Osteoblast (primary cell): ENCODE measurements around the gene CAMTA1. TPM values are rescaled to one million over a fixed set of nuclear protein-coding genes. Genes with fewer than 3 reads are reported as not detected.

Experiments used
- DNase-seq: peaks from one replicate; pipeline ENCODE4 v3.0.0; 2011; ENCODE audit warnings: low spot score, mixed read lengths; ENCODE audit not compliant: insufficient read length; ENCODE audit errors: missing footprints
- H2AFZ ChIP-seq: 2 replicates; pipeline ENCODE4 v1.6.0; 2011; ENCODE audit warnings: mild to moderate bottlenecking, low read length
- H3K27ac ChIP-seq: 2 replicates; pipeline ENCODE4 v1.5.1; 2011; ENCODE audit warnings: mild to moderate bottlenecking, low read depth, low read length, moderate library complexity
- H3K27me3 ChIP-seq: 2 replicates; pipeline ENCODE4 v1.6.0; 2012; ENCODE audit warnings: mild to moderate bottlenecking, control low read depth, inconsistent platforms, low read length, moderate library complexity; ENCODE audit not compliant: insufficient read depth
- H3K36me3 ChIP-seq: 2 replicates; pipeline ENCODE4 v1.5.1; 2011; ENCODE audit warnings: mild to moderate bottlenecking, low read length, control low read depth, moderate library complexity; ENCODE audit not compliant: insufficient read depth
- H3K4me1 ChIP-seq: 2 replicates; pipeline ENCODE4 v1.5.1; 2011; ENCODE audit warnings: mild to moderate bottlenecking, low read length, control low read depth, moderate library complexity; ENCODE audit not compliant: insufficient read depth
- H3K4me2 ChIP-seq: 2 replicates; pipeline ENCODE4 v1.6.0; 2011; ENCODE audit warnings: mild to moderate bottlenecking, low read length; ENCODE audit not compliant: insufficient read depth
- H3K4me3 ChIP-seq: fragments of 200-600 bp; sonication (generic); 3 replicates; pipeline ENCODE4 v1.5.1; 2012; ENCODE audit warnings: mild to moderate bottlenecking, low read length, inconsistent platforms; ENCODE audit not compliant: insufficient read depth
- H3K79me2 ChIP-seq: 2 replicates; pipeline ENCODE4 v1.6.0; 2012; ENCODE audit warnings: mild to moderate bottlenecking, low read length, control low read depth, inconsistent platforms; ENCODE audit not compliant: insufficient read depth
- H3K9me3 ChIP-seq: 2 replicates; pipeline ENCODE4 v1.5.1; 2011; ENCODE audit warnings: low read depth, low read length, control low read depth
- H4K20me1 ChIP-seq: 2 replicates; pipeline ENCODE4 v1.6.0; 2012; ENCODE audit warnings: mild to moderate bottlenecking, low read length, control low read depth; ENCODE audit not compliant: insufficient read depth
- CTCF ChIP-seq: IDR thresholded peaks from 2 replicates; pipeline ENCODE4 v1.5.1; 2011; ENCODE audit warnings: mild to moderate bottlenecking, low read depth, low read length, moderate library complexity; ENCODE audit errors: extremely low read depth
- total RNA-seq: library from RNA; depleted of rRNA; stranded (reverse); fragments of >200 nt; gene quantifications from 2 replicates; pipeline ENCODE4 v1.2.3, GENCODE V29; 2012

The CAMTA1 gene
- total RNA-seq, 1 donor = 47.4 TPM

GRCh38 chr1:7482077-7482476 lies 696.8 kb downstream of the CAMTA1 start:
- H3K36me3 ChIP-seq = no peaks in the 10 kb centered on the region
- H3K4me2 ChIP-seq = no peak overlapping the region
- no peaks in the 10 kb centered on the region for H3K79me2 ChIP-seq
- H3K27me3 ChIP-seq = peaks cover 3% of the 10 kb centered on the region
- H3K9me3 ChIP-seq = no peaks in the 10 kb centered on the region
- no peak overlapping the region for H2AFZ ChIP-seq
- DNase-seq = peak; percentile 55
- H3K4me1 ChIP-seq = peaks cover 10% of the 10 kb centered on the region
- TF ChIP-seq CTCF = no peak
- H4K20me1 ChIP-seq = no peaks in the 10 kb centered on the region
- H3K4me3 ChIP-seq = no peak overlapping the region
- no peak overlapping the region for H3K27ac ChIP-seq

- DNase-seq = peak; percentile 62
- Histone ChIP-seq H3K27me3 (peaks cover 3% of the 10 kb centered on the region), H3K4me1 (peaks cover 10% of the 10 kb centered on the region), H3K9me3 (no peaks in the 10 kb centered on the region), H4K20me1 (no peaks in the 10 kb centered on the region), H3K4me2 (no peak overlapping the region), H3K27ac (no peak overlapping the region), H3K79me2 (no peaks in the 10 kb centered on the region), H2AFZ (no peak overlapping the region), H3K4me3 (no peak overlapping the region), H3K36me3 (no peaks in the 10 kb centered on the region)
- TF ChIP-seq CTCF = no peak
These were observed 697.7 kb downstream of the CAMTA1 start for GRCh38 chr1:7482772-7483495.

GRCh38 chr1:7483634-7484383 lies 698.6 kb downstream of the CAMTA1 start:
- no peak for TF ChIP-seq CTCF
- no peak overlapping the region for H3K27ac ChIP-seq
- DNase-seq = peak; percentile 82
- peaks cover 4% of the 10 kb centered on the region for H3K4me1 ChIP-seq
- no peak overlapping the region for H3K4me3 ChIP-seq
- peaks cover 3% of the 10 kb centered on the region for H3K27me3 ChIP-seq
- no peaks in the 10 kb centered on the region for H3K36me3 ChIP-seq
- no peaks in the 10 kb centered on the region for H3K79me2 ChIP-seq
- H3K4me2 ChIP-seq = no peak overlapping the region
- H2AFZ ChIP-seq = no peak overlapping the region
- no peaks in the 10 kb centered on the region for H3K9me3 ChIP-seq
- H4K20me1 ChIP-seq = no peaks in the 10 kb centered on the region

GRCh38 chr1:7485086-7485780 lies 700.0 kb downstream of the CAMTA1 start:
- Histone ChIP-seq H4K20me1 (no peaks in the 10 kb centered on the region), H2AFZ (no peak overlapping the region), H3K4me2 (no peak overlapping the region), H3K79me2 (no peaks in the 10 kb centered on the region), H3K4me3 (no peak overlapping the region), H3K27ac (no peak overlapping the region), H3K4me1 (no peaks in the 10 kb centered on the region), H3K9me3 (no peaks in the 10 kb centered on the region), H3K36me3 (no peaks in the 10 kb centered on the region), H3K27me3 (peaks cover 3% of the 10 kb centered on the region)
- DNase-seq = peak; percentile 84
- no peak for TF ChIP-seq CTCF
